A549 treated with GW870086 at 1 μM for 4 hours (cell line): ENCODE results near the gene KRTAP26-1. TPM values are rescaled to one million over a fixed set of nuclear protein-coding genes. Genes with fewer than 3 reads are reported as not detected.

ENCODE experiments used
- total RNA-seq: library from RNA; stranded (reverse); fragments of 200-300 nt; extraction: Qiagen RNA extraction; gene quantifications from 5 replicates; pipeline ENCODE4 v1.2.3, GENCODE V29; 2022; ENCODE audit warnings: low read depth

Gene KRTAP26-1
- not detected in 5 replicates for total RNA-seq

GRCh38 chr21:30320215-30320614 is at the start of gene KRTAP26-1:
TSS of gene KRTAP26-1 (minus strand) at chr21:30320315. CDS start at chr21:30320035, 280 bp downstream.

GRCh38 chr21:30348506-30348905 is 28.4 kb upstream of the KRTAP26-1 start, which contains the start of gene KRTAP23-1:
TSS of gene KRTAP23-1 (minus strand) at chr21:30348606. CDS start at chr21:30348606, 0 bp downstream.

GRCh38 chr21:30337276-30337744 is 17.2 kb upstream of the KRTAP26-1 start, which contains the start of gene KRTAP27-1:
TSS of gene KRTAP27-1 (minus strand) at chr21:30337694. CDS start at chr21:30337668, 26 bp downstream.

GRCh38 chr21:30289215-30289614 is 30.9 kb downstream of the KRTAP26-1 start, which contains the start of gene KRTAP25-1:
TSS of gene KRTAP25-1 (minus strand) at chr21:30289514. CDS start at chr21:30289490, 24 bp downstream.

GRCh38 chr21:30282850-30283249 is 37.3 kb downstream of the KRTAP26-1 start, which contains the start of gene KRTAP24-1:
TSS of gene KRTAP24-1 (minus strand) at chr21:30282950. CDS start at chr21:30282932, 18 bp downstream.

Other genes starting within 250 kb of the KRTAP26-1 start
- not detected in 5 replicates for gene CLDN17, start 153.5 kb downstream of the KRTAP26-1 start, total RNA-seq
- not detected in 5 replicates for gene CLDN8, start 104.2 kb downstream of the KRTAP26-1 start, total RNA-seq
- gene KRTAP24-1, start 37.4 kb downstream of the KRTAP26-1 start, total RNA-seq, result not detected in 5 replicates
- not detected in 5 replicates for gene KRTAP25-1, start 30.8 kb downstream of the KRTAP26-1 start, total RNA-seq
- not detected in 5 replicates for gene KRTAP27-1, start 17.4 kb upstream of the KRTAP26-1 start, total RNA-seq
- gene KRTAP23-1, start 28.3 kb upstream of the KRTAP26-1 start, total RNA-seq, result not detected in 5 replicates
- gene KRTAP13-2, start 52.0 kb upstream of the KRTAP26-1 start, total RNA-seq, result not detected in 5 replicates
- not detected in 5 replicates for gene KRTAP13-1, start 75.7 kb upstream of the KRTAP26-1 start, total RNA-seq
- gene KRTAP13-3, start 105.6 kb upstream of the KRTAP26-1 start, total RNA-seq, result not detected in 5 replicates
- not detected in 5 replicates for gene KRTAP13-4, start 109.9 kb upstream of the KRTAP26-1 start, total RNA-seq
- not detected in 5 replicates for gene KRTAP15-1, start 120.0 kb upstream of the KRTAP26-1 start, total RNA-seq
- not detected in 5 replicates for gene KRTAP19-1, start 160.1 kb upstream of the KRTAP26-1 start, total RNA-seq
- not detected in 5 replicates for gene KRTAP19-2, start 167.1 kb upstream of the KRTAP26-1 start, total RNA-seq
- gene KRTAP19-3, start 171.7 kb upstream of the KRTAP26-1 start, total RNA-seq, result not detected in 5 replicates
- not detected in 5 replicates for gene KRTAP19-4, start 176.8 kb upstream of the KRTAP26-1 start, total RNA-seq
- gene KRTAP19-5, start 181.8 kb upstream of the KRTAP26-1 start, total RNA-seq, result not detected in 5 replicates
- not detected in 5 replicates for gene KRTAP19-6, start 221.5 kb upstream of the KRTAP26-1 start, total RNA-seq
- gene KRTAP19-7, start 241.0 kb upstream of the KRTAP26-1 start, total RNA-seq, result not detected in 5 replicates